ENCODE results near the gene POU3F2.

Gene POU3F2

DNA sequence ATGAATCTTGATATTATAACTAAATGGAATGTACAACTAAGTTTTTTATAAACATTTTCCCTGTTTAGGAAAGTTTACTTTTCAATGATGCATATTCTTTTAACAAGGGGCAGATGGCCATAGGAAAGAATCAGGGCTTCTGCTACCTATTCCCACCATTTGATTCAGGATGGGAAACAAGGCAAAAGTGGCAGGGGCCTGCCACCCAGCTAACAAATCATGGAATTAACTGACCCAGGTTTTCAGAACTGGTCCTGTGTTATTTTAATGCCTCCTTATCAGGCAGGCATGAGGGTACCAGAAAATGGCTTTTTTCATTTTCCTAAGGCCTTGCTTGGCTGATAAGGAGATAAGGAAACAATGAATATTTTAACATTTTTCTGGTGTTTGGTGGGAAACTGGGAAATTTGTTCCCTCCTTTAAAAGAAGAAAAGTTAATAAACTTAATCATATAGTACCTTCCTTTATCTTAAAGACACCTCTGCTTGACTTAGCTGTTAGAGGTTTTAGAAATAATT is 6.7 kb downstream of the POU3F2 start:
- H3K4me3 ChIP-seq (ENCODE audit: low read length) = no peak overlapping the region
- TF ChIP-seq, protein P1, sequence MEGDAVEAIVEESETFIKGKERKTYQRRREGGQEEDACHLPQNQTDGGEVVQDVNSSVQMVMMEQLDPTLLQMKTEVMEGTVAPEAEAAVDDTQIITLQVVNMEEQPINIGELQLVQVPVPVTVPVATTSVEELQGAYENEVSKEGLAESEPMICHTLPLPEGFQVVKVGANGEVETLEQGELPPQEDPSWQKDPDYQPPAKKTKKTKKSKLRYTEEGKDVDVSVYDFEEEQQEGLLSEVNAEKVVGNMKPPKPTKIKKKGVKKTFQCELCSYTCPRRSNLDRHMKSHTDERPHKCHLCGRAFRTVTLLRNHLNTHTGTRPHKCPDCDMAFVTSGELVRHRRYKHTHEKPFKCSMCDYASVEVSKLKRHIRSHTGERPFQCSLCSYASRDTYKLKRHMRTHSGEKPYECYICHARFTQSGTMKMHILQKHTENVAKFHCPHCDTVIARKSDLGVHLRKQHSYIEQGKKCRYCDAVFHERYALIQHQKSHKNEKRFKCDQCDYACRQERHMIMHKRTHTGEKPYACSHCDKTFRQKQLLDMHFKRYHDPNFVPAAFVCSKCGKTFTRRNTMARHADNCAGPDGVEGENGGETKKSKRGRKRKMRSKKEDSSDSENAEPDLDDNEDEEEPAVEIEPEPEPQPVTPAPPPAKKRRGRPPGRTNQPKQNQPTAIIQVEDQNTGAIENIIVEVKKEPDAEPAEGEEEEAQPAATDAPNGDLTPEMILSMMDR (conservative IDR thresholded peaks at IDR 0.05; ENCODE audit: low read length) = no peak

DNA sequence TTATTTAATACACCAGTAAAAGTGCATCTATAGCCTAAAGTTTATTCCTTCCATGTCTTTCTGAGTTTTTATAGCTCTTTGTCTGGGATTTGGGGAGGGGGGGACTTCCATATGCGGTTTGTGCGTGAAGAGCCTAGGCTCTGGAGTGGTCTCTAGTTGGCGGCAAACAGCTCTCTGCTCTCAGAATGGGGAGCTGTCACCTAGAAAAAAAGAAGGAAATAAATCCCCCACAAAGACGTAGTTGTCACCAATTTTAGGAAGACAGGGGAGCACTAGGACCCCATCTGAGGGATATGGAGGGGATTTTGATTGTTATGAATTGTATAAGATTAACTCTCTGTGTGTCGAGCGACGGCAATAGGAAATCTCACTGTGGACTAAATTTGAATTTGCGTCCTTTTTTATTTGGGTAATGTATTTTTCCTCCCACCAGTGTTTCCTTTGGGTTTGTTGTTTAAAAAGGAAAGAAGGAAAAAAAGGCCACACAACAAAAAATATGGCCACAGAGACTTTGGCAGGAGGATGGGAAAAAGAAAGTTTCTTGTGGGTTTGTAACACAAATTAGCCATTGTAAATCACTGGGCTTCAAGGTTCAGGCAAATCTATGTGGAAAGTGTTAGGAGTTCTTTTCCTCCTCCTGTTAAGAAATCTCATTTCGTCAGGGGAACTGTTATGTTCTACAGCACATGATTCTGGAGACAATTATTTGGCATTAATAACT is 7.4 kb downstream of the POU3F2 start:
- DNase-seq (ENCODE audit: low read depth) = no peak
- no peak overlapping the region for H3K4me3 ChIP-seq (ENCODE audit: low read length)
- TF ChIP-seq, protein P1 (conservative IDR thresholded peaks at IDR 0.05; ENCODE audit: low read length) = no peak

More for the DNA sequence above, 6.7 kb downstream of the POU3F2 start:
- DNase-seq (ENCODE audit: low read depth) = no peak

DNA sequence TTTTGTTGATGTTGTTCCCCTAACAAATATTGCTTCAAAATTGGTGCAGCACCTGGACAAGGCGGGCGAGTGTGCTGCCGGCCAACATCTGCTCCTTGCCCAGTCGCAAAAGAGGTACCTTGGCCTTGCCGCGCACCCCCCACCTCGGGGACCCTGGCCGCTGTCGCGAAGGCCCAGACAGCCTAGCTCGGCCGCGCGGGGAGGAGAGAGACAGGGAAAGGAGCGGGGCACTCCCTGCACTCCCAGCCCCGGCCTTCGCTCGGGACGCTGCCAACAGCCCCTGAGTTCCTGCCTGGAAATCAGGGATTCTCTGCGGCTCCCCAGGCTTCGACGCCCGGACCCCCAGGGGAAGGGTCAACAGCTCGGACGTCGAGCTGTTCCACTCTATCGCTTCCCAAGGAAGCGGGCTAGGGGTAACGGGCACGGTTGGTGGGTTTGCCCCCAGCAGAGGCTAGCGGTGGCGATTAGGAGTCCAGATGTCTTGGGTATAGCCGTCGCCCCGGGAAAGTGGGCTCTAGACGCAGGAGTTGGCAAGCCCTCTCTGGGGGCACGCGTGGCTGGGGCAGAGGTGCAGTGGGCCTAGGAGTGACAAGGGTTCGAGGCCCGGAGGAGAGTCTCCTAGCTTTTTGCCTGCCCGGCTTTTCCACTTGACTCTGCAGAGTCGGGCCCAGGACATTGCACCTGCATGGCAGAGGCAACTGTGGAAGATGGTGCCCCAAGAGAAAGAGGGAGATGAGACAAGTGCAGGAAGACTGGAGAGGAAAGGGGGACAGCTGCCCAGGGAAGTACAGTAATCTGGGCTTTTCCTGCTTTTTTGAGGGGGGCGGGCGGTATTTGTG is 8.2 kb downstream of the POU3F2 start:
- DNase-seq (ENCODE audit: low read depth) = no peak
- TF ChIP-seq, protein P1 (conservative IDR thresholded peaks at IDR 0.05; ENCODE audit: low read length) = no peak
- no peak overlapping the region for H3K4me3 ChIP-seq (ENCODE audit: low read length)

DNA sequence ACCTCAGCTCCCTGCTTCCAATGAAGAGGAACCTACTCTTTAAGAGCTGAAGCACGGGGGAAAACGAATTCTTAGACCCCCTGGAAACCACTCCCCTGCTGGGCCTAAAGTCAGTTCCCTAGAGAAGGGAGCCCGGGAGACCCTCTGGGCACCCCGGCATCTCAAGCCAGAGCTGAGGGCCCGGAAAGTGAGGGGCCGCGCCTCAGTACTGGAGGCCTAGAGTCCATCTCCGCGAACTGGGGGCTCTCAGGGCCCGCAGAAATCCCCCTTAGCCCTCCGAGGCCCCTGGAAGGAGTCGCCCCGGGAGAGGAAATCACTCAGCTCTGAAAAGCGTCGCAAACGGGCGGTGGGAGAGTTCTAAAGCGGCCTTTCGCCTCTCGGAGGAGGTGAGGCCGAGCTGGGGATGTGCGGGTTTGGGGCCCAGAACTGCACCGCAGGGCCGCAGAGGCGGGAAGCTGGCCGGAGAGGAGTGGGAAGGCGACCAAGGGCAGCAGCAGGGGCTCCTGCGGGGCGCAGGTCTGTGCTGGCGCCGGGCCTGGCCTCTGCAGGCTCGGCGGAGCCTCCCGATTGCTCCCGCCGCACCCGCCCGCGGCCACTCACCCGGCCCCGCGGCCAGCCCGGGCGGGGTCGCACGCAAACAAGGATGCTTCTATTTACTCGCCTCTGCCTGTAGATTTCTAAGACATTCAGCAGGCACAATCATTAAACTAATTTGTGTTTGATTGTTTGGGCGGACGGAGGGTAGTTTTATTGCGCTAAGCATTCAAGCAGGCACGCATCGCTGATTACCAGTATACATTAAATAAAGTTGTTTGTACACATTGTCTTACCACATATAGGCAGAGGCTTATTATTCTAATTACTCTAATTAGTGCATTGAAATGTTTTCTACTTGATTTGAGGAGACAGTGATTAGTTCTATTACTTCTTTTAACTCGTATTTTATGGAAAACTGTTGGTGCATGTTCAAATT is 9.2 kb downstream of the POU3F2 start:
- DNase-seq (ENCODE audit: low read depth) = no peak
- H3K4me3 ChIP-seq (ENCODE audit: low read length) = no peak overlapping the region
- TF ChIP-seq, protein P1 (conservative IDR thresholded peaks at IDR 0.05; ENCODE audit: low read length) = no peak

DNA sequence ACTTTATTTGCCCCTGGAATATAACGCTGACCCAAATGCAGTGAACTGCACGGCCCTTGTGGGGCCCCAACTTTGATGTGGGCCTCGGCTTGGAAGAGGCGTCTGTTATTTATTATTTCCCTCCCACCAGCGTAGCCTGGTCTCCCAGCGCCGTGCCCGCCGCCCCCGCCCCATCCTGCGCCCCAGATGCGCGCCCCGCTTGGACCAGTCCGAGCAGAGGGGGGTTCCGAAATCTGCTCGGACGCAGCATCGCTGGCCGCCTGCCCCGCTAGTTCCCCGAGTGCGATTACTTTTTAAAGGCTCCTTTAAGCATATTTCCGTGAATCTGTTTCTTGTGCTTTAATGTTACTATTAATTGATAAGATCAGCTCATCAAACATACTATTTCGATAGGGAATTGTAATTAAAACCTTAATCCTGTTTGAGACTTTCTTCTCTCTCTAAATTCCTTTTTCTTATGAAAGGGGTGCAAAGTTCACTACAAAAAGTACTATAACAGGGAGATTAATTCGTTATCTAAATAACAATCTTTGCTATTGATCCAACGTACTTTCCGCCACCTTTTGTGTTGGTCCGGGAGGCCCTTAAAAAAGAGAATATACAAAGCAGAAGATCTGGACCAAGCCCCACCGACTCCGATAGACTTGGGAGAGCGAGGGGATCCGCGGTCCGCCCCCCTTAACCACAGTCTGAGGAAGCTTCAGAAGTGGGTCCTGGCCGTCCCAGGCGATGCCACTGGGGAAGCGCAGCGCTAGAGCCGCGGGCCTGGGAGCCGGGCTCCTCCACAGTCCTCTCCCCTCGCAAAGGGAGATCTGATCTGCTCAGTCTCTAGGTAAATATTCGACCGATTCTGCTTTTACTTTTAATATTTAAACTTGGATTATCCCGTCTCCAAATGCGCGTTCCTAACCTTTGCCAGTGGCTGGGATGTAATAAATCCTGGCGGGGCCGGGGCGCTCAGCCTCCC is 10.2 kb downstream of the POU3F2 start:
- no peak for DNase-seq (ENCODE audit: low read depth)
- TF ChIP-seq, protein P1 (conservative IDR thresholded peaks at IDR 0.05; ENCODE audit: low read length) = no peak

More for the DNA sequence above, 10.2 kb downstream of the POU3F2 start:
- peak overlapping the region; percentile 44 for H3K4me3 ChIP-seq (ENCODE audit: low read length)

Data from AG10803 (cell line).